Liver (tissue), 9 donors: ENCODE results near the gene RAB4A. TPM values are rescaled to one million over a fixed set of nuclear protein-coding genes. Genes with fewer than 3 reads are reported as not detected.

Experiments
- DNase-seq: peaks from one replicate; pipeline ENCODE4 v3.0.0-alpha.2; 2017; ENCODE audit warnings: low spot score
- H3K27ac ChIP-seq, 2 donors: one replicate each; pipeline ENCODE4 v1.7.0; 2013; ENCODE audit warnings: inconsistent platforms in 2 of 2, low read length in 2 of 2, control low read depth in 1 of 2, low read depth in 1 of 2, mild to moderate bottlenecking in 1 of 2
- H3K27me3 ChIP-seq, 4 donors: one replicate each; pipeline versions ENCODE4 v1.6.1 to v1.7.0; 2013; ENCODE audit warnings: low read length in 3 of 4, inconsistent platforms in 1 of 4, mild to moderate bottlenecking in 1 of 4, moderate library complexity in 1 of 4; ENCODE audit not compliant: control insufficient read depth in 4 of 4, insufficient read depth in 4 of 4
- H3K36me3 ChIP-seq, 4 donors: one replicate each; pipeline versions ENCODE4 v1.6.1 to v1.7.0; 2013; ENCODE audit warnings: low read length in 3 of 4, mild to moderate bottlenecking in 3 of 4, low read depth in 1 of 4, moderate library complexity in 1 of 4; ENCODE audit not compliant: control insufficient read depth in 4 of 4, insufficient read depth in 3 of 4
- H3K4me1 ChIP-seq, 4 donors: one replicate each; pipeline versions ENCODE4 v1.6.1 to v1.7.0; 2013; ENCODE audit warnings: low read length in 3 of 4, mild to moderate bottlenecking in 3 of 4, moderate library complexity in 1 of 4; ENCODE audit not compliant: control insufficient read depth in 4 of 4, insufficient read depth in 4 of 4
- H3K4me3 ChIP-seq, 3 donors: one replicate each; pipeline versions ENCODE4 v1.6.1 to v1.7.0; 2013; ENCODE audit warnings: low read length in 3 of 3, control low read depth in 1 of 3, low read depth in 1 of 3, mild to moderate bottlenecking in 1 of 3
- H3K9ac ChIP-seq, 2 donors: one replicate each; pipeline ENCODE4 v1.7.0; 2013; ENCODE audit warnings: low read length in 2 of 2, mild to moderate bottlenecking in 2 of 2, moderate library complexity in 2 of 2, control low read depth in 1 of 2, low read depth in 1 of 2
- H3K9me3 ChIP-seq, 4 donors: one replicate each; pipeline versions ENCODE4 v1.6.1 to v1.7.0; 2013; ENCODE audit warnings: low read length in 3 of 4; ENCODE audit not compliant: control insufficient read depth in 4 of 4
- EGR1 ChIP-seq, 2 donors: IDR thresholded peaks; 2 replicates each; pipeline ENCODE4 v1.6.1; 2016 to 2018; ENCODE audit warnings: antibody characterized with exemption in 2 of 2, low read depth in 2 of 2
- FOXA1 ChIP-seq: IDR thresholded peaks from 2 replicates; pipeline ENCODE4 v1.6.1; 2016; ENCODE audit warnings: antibody characterized with exemption
- FOXA2 ChIP-seq: IDR thresholded peaks from 2 replicates; pipeline ENCODE4 v1.6.1; 2016; ENCODE audit warnings: antibody characterized with exemption
- GABPA ChIP-seq, 2 donors: IDR thresholded peaks in 1 of 2; conservative IDR thresholded peaks in 1 of 2; 2 replicates each; pipeline ENCODE4 v1.6.1; 2016; ENCODE audit warnings: antibody characterized with exemption in 2 of 2, mild to moderate bottlenecking in 1 of 2, moderate library complexity in 1 of 2
- HNF4A ChIP-seq, 2 donors: conservative IDR thresholded peaks; 2 replicates each; pipeline ENCODE4 v1.6.1; 2016; ENCODE audit warnings: antibody characterized with exemption in 2 of 2, mild to moderate bottlenecking in 2 of 2
- HNF4G ChIP-seq: IDR thresholded peaks from 2 replicates; pipeline ENCODE4 v1.6.1; 2016; ENCODE audit warnings: antibody characterized with exemption
- JUND ChIP-seq, 2 donors: IDR thresholded peaks; 2 replicates each; pipeline ENCODE4 v1.6.1; 2016; ENCODE audit warnings: antibody characterized with exemption in 2 of 2
- NR2F2 ChIP-seq: IDR thresholded peaks from 2 replicates; pipeline ENCODE4 v1.6.1; 2016; ENCODE audit warnings: antibody characterized with exemption
- RAD21 ChIP-seq, 2 donors: IDR thresholded peaks; 2 replicates each; pipeline ENCODE4 v1.6.1; 2016; ENCODE audit warnings: antibody characterized with exemption in 2 of 2, mild to moderate bottlenecking in 2 of 2
- RXRA ChIP-seq, 2 donors: IDR thresholded peaks; 2 replicates each; pipeline ENCODE4 v1.6.1; 2017 to 2018; ENCODE audit warnings: antibody characterized with exemption in 2 of 2, mild to moderate bottlenecking in 1 of 2
- SP1 ChIP-seq: IDR thresholded peaks from 2 replicates; pipeline ENCODE4 v1.6.1; 2018; ENCODE audit warnings: antibody characterized with exemption, mild to moderate bottlenecking
- TAF1 ChIP-seq: conservative IDR thresholded peaks from 2 replicates; pipeline ENCODE4 v1.6.1; 2016; ENCODE audit warnings: antibody characterized with exemption, mild to moderate bottlenecking
- YY1 ChIP-seq: IDR thresholded peaks from 2 replicates; pipeline ENCODE4 v1.6.1; 2016; ENCODE audit warnings: antibody characterized with exemption, mild to moderate bottlenecking
- whole genome bisulfite sequencing: extraction: QIAGEN DNeasy Blood & Tissue Kit; methylation state at CpG from one replicate; pipeline ENCODE4 v1.1.7; 2013; 5-methylcytosine and 5-hydroxymethylcytosine counted together
- polyA plus RNA-seq, 2 donors: library from polyadenylated mRNA; stranded (reverse) in 1 of 2; unstranded in 1 of 2; fragments of 200-250 nt in 1 of 2; fragments of >200 nt in 1 of 2; fragmentation: Nextera tagmentation in 1 of 2; extraction: Ambion mirVana in 1 of 2; gene quantifications; one replicate each; pipeline versions ENCODE4 v1.2.1 to v1.2.3, GENCODE V29; 2013 to 2015
- total RNA-seq, 2 donors: library from RNA; depleted of rRNA; stranded (reverse); fragments of >200 nt; gene quantifications; one replicate each; pipeline ENCODE4 v1.2.3, GENCODE V29; 2014
- TF ChIP-seq, protein P1 (sequence below): IDR thresholded peaks from 2 replicates; pipeline ENCODE4 v1.6.1; 2016; ENCODE audit warnings: antibody characterized with exemption
- TF ChIP-seq, protein P2 (sequence below): fragments of 150-350 bp; IDR thresholded peaks from 2 replicates; pipeline ENCODE4 v1.5.1; 2017; ENCODE audit warnings: improper control_type of control experiment, low read depth, low read length; ENCODE audit not compliant: missing input control
- TF ChIP-seq, protein P3 (sequence below): IDR thresholded peaks from 2 replicates; pipeline ENCODE4 v1.6.1; 2016; ENCODE audit warnings: antibody characterized with exemption, mild to moderate bottlenecking
- TF ChIP-seq, protein P4 (sequence below): IDR thresholded peaks from 2 replicates; pipeline ENCODE4 v1.6.1; 2016; ENCODE audit warnings: antibody characterized with exemption
- TF ChIP-seq, protein P5 (sequence below): IDR thresholded peaks from 2 replicates; pipeline ENCODE4 v1.6.1; 2016; ENCODE audit warnings: antibody characterized with exemption
- donor health status: healthy.
- donor health status: healthy.
- donor health status: healthy.
- donor health status: healthy.
- donor health status: healthy.

Gene RAB4A
- total and polyA plus RNA-seq, 4 donors = 16.5 to 51.9 (median 29.5) TPM

DNA sequence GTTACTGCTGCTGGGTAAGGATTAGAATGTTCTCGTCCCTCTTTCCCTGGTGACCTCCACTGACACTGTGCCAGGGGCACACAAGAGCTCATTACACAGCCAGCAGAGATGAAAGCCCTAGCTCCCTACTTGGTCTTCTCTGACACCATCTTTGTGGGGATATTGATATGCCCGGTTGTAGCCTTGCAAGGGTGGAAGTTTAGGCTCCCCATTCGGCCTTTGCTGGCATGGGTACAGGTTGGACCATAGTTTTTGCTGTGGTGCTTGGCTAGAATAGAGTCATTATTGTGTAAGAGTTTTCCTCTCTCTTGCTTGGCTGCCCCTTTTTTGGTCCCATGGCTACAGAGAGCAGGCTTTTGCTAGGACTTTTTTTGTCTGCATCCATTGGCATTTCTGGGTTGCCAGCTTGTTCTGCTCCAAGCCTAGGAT is 12.3 kb downstream of the RAB4A start:
- TF ChIP-seq FOXA1 (no peak), TAF1 (no peak), NR2F2 (no peak), HNF4G (no peak), RAD21 (IDR thresholded peaks at IDR 0.05) (peak in 1 of 2 donors; percentile 9), EGR1 (IDR thresholded peaks at IDR 0.05; ENCODE audit: low read depth in 2 of 2) (no peak), JUND (IDR thresholded peaks at IDR 0.05) (no peak), RXRA (IDR thresholded peaks at IDR 0.05) (peak in 1 of 2 donors; percentile 42), GABPA (IDR thresholded peaks at IDR 0.05 in 1 of 2, conservative IDR thresholded peaks at IDR 0.05 in 1 of 2) (no peak), SP1 (no peak), FOXA2 (no peak), HNF4A (conservative IDR thresholded peaks at IDR 0.05) (peak; percentile 19 to 24), YY1 (peak; percentile 46)
- TF ChIP-seq, protein P1, sequence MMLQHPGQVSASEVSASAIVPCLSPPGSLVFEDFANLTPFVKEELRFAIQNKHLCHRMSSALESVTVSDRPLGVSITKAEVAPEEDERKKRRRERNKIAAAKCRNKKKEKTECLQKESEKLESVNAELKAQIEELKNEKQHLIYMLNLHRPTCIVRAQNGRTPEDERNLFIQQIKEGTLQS = no peak
- TF ChIP-seq, protein P2, sequence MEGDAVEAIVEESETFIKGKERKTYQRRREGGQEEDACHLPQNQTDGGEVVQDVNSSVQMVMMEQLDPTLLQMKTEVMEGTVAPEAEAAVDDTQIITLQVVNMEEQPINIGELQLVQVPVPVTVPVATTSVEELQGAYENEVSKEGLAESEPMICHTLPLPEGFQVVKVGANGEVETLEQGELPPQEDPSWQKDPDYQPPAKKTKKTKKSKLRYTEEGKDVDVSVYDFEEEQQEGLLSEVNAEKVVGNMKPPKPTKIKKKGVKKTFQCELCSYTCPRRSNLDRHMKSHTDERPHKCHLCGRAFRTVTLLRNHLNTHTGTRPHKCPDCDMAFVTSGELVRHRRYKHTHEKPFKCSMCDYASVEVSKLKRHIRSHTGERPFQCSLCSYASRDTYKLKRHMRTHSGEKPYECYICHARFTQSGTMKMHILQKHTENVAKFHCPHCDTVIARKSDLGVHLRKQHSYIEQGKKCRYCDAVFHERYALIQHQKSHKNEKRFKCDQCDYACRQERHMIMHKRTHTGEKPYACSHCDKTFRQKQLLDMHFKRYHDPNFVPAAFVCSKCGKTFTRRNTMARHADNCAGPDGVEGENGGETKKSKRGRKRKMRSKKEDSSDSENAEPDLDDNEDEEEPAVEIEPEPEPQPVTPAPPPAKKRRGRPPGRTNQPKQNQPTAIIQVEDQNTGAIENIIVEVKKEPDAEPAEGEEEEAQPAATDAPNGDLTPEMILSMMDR = no peak
- TF ChIP-seq, protein P3, sequence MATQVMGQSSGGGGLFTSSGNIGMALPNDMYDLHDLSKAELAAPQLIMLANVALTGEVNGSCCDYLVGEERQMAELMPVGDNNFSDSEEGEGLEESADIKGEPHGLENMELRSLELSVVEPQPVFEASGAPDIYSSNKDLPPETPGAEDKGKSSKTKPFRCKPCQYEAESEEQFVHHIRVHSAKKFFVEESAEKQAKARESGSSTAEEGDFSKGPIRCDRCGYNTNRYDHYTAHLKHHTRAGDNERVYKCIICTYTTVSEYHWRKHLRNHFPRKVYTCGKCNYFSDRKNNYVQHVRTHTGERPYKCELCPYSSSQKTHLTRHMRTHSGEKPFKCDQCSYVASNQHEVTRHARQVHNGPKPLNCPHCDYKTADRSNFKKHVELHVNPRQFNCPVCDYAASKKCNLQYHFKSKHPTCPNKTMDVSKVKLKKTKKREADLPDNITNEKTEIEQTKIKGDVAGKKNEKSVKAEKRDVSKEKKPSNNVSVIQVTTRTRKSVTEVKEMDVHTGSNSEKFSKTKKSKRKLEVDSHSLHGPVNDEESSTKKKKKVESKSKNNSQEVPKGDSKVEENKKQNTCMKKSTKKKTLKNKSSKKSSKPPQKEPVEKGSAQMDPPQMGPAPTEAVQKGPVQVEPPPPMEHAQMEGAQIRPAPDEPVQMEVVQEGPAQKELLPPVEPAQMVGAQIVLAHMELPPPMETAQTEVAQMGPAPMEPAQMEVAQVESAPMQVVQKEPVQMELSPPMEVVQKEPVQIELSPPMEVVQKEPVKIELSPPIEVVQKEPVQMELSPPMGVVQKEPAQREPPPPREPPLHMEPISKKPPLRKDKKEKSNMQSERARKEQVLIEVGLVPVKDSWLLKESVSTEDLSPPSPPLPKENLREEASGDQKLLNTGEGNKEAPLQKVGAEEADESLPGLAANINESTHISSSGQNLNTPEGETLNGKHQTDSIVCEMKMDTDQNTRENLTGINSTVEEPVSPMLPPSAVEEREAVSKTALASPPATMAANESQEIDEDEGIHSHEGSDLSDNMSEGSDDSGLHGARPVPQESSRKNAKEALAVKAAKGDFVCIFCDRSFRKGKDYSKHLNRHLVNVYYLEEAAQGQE = no peak
- TF ChIP-seq, protein P4, sequence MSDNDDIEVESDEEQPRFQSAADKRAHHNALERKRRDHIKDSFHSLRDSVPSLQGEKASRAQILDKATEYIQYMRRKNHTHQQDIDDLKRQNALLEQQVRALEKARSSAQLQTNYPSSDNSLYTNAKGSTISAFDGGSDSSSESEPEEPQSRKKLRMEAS = no peak
- TF ChIP-seq, protein P5, sequence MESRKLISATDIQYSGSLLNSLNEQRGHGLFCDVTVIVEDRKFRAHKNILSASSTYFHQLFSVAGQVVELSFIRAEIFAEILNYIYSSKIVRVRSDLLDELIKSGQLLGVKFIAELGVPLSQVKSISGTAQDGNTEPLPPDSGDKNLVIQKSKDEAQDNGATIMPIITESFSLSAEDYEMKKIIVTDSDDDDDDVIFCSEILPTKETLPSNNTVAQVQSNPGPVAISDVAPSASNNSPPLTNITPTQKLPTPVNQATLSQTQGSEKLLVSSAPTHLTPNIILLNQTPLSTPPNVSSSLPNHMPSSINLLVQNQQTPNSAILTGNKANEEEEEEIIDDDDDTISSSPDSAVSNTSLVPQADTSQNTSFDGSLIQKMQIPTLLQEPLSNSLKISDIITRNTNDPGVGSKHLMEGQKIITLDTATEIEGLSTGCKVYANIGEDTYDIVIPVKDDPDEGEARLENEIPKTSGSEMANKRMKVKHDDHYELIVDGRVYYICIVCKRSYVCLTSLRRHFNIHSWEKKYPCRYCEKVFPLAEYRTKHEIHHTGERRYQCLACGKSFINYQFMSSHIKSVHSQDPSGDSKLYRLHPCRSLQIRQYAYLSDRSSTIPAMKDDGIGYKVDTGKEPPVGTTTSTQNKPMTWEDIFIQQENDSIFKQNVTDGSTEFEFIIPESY = no peak
- Histone ChIP-seq H3K4me3 (no peak overlapping the region), H3K4me1 (peaks cover 0 to 31% (median 23%) of the 10 kb centered on the region in 4 donors), H3K9ac (no peak overlapping the region), H3K27ac (no peak overlapping the region), H3K36me3 (peaks cover 0 to 3% (median 0%) of the 10 kb centered on the region in 4 donors), H3K9me3 (no peaks in the 10 kb centered on the region), H3K27me3 (no peaks in the 10 kb centered on the region)
- no peak for DNase-seq
- 42% methylated on average over 3 of the region's 3 CpGs for WGBS
